Gastrocnemius medialis (tissue), 4 donors: ENCODE data around the gene ADAMTS4. TPM values are rescaled to one million over a fixed set of nuclear protein-coding genes. Genes with fewer than 3 reads are reported as not detected.

Source experiments
- ATAC-seq, 2 donors: fragments of 150-250 bp; one replicate each; pipeline ENCODE4 v1.9.1; 2016
- DNase-seq, 2 donors: peaks; one replicate each; pipeline ENCODE4 v3.0.0-alpha.2; 2019
- H3K27ac ChIP-seq, 4 donors: fragments of 200-600 bp; sonication (generic); 1 replicate in 1 of 4; 2 replicates in 3 of 4; pipeline ENCODE4 v1.5.1; 2016 to 2018; ENCODE audit warnings: mild to moderate bottlenecking in 2 of 4, moderate library complexity in 1 of 4
- H3K27me3 ChIP-seq, 3 donors: fragments of 200-600 bp; sonication (generic) in 2 of 3; 1 replicate in 1 of 3; 2 replicates in 2 of 3; pipeline versions ENCODE4 v1.5.1 to v1.6.0; 2016 to 2019; ENCODE audit warnings: mild to moderate bottlenecking in 1 of 3, moderate library complexity in 1 of 3
- H3K36me3 ChIP-seq, 2 donors: fragments of 200-600 bp; sonication (generic) in 1 of 2; one replicate each; pipeline ENCODE4 v1.5.1; 2017 to 2018
- H3K4me1 ChIP-seq, 2 donors: fragments of 200-600 bp; sonication (generic) in 1 of 2; one replicate each; pipeline ENCODE4 v1.5.1; 2016 to 2017; ENCODE audit warnings: mild to moderate bottlenecking in 2 of 2
- H3K4me3 ChIP-seq, 4 donors: fragments of 200-600 bp; sonication (generic) in 3 of 4; 1 replicate in 1 of 4; 2 replicates in 3 of 4; pipeline ENCODE4 v1.5.1; 2016 to 2019; ENCODE audit warnings: mild to moderate bottlenecking in 2 of 4
- H3K9me3 ChIP-seq, 3 donors: fragments of 200-600 bp; sonication (generic) in 2 of 3; 1 replicate in 1 of 3; 2 replicates in 2 of 3; pipeline ENCODE4 v1.5.1; 2016 to 2019
- CTCF ChIP-seq, 5 experiments: fragments of 450-650 bp in 3 of 5; fragments of 200-600 bp in 2 of 5; sonication (generic) in 2 of 5; IDR thresholded peaks in 4 of 5; conservative IDR thresholded peaks in 1 of 5; 1 replicate in 4 of 5; 2 replicates in 1 of 5; pipeline ENCODE4 v1.5.1; 2016 to 2019; ENCODE audit warnings: antibody characterized with exemption in 5 of 5, mild to moderate bottlenecking in 3 of 5, moderate library complexity in 3 of 5
- POLR2A ChIP-seq, 2 donors: fragments of 450-650 bp; IDR thresholded peaks; one replicate each; pipeline ENCODE4 v1.6.1; 2017; ENCODE audit warnings: antibody characterized with exemption in 2 of 2, mild to moderate bottlenecking in 2 of 2, moderate library complexity in 2 of 2
- in situ Hi-C, 4 donors: fragments of 200-750 bp; cut with MboI; loops; one replicate each; pipeline versions ENCODE4 v1.15.0 to v1.8.0; 2017; ENCODE audit warnings: low sequenced_read_pairs in 4 of 4
- intact Hi-C: fragments of 100-400 bp; cut with DNase I; formaldehyde crosslinking; loops from one replicate; pipeline ENCODE4 v1.15.1; 2023; ENCODE audit warnings: low total_unique reads
- total RNA-seq, 4 donors: library from RNA; depleted of rRNA; stranded (reverse); fragments of >200 nt; gene quantifications; one replicate each; pipeline versions ENCODE4 v1.1.0 to v1.2.3, GENCODE V29; 2016

Gene ADAMTS4
- total RNA-seq, 4 donors from 2014 or later = 1.2 to 12.4 (median 5.2) TPM

DNA sequence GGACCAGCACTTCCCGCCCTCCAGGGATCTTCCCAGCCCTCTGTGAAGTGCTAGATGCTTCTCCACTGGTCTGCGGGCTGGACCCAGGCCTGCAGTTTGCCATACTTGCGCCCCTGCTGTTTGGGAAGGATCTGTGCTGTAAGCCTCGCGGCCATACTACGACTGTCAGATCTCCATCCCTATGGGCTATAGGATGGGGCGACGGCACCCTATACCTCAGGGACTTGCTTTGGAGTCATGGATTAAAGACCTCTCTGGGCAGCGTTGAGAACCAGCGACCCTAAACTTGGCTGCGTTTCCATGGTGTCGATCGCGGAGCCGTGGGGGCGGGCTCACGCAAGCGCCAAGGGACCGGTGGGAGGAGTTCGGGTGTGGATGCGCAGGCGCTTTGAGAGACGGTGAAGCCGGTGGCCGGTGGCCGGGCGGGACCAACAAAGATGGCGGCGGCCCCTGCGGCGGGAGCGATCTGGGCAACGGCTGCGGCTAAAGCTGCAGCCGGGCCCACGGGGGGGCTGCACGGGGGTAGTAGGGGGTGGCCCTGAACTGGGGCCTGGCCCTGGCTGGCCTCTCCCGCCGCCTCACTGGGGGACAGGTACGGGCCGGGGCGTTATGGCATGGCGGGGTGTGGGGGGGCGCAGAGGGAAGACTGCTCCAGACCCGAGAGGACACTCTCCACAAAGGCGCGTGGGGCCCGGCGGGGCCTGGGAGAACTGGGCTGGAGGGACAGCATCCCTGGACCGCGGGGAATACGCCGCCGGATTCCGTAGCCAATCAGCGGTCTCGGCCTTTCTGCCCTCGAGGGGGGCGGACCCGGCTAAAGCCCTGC is 39.6 kb downstream of the ADAMTS4 start, which contains the start of gene USP21:
Gene USP21 (plus strand): TSS at position 414 of the 826 bp plus-strand sequence. CDS start 1,141 bp downstream, outside the sequence.
- in situ Hi-C loops (loop anchor here in 1 of 4 donors (10.0 kb wide), 1 partner anchor 114 kb away; the partner anchor contains the start of gene USF1), intact Hi-C loops (loop anchor here (1.0 to 10.0 kb wide), 3 partner anchors 27 to 814 kb away; partner anchors contain the start of genes COPA, DEDD and NCSTN)
- peaks cover 25 to 31% of the 10 kb centered on the region in 2 donors for H3K4me1 ChIP-seq

DNA sequence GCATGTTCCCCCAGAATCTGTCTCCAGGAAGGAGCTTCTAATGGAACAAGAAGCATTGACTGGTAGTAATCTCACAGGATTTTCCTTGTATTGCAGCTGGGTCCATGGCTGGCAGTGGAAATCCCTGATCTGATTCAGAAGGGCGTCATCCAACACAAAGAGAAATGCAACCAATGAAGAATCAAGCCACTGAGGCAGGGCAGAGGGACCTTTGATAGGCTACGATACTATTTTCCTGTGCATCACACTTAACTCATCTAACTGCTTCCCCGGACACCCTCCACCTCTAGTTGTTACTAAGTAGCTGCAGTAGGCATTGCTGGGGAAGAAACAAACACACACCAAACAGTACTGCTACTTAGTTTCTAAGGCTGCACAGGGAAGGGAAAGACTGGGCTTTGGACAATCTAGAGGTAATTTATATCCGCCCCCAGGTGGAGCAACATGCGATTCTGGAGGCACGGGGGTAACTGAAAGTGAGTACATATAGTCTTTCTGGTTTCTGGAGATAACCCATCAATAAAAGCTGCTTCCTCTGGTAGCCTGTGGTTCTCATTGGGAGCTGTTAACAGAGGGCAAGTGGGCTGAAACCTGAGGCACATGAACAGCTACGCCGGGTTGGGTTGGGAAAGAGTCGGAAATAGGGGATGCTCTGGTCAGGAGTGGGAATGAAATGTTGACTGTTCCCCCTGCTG is 40.4 kb downstream of the ADAMTS4 start:
- intact Hi-C loops (loop anchor here (1.0 to 10.0 kb wide), 3 partner anchors 26 to 814 kb away; partner anchors contain the start of genes COPA, DEDD and NCSTN), in situ Hi-C loops (loop anchor here in 1 of 4 donors (10.0 kb wide), 1 partner anchor 114 kb away; the partner anchor contains the start of gene USF1)
- DNase-seq = no peak

More for the DNA sequence above, 39.6 kb downstream of the ADAMTS4 start, which contains the start of gene USP21:
- ATAC-seq (peak; percentile 96 to 97), DNase-seq (peak; percentile 88 to 89)
- H3K27me3 ChIP-seq = no peaks in the 10 kb centered on the region
- H3K27ac ChIP-seq = peak within 1 kb of the TSS; percentile 90 to 95 (median 92)
- peak in 2 of 5 experiments; percentile 10 to 32 for TF ChIP-seq CTCF (IDR thresholded peaks at IDR 0.05 in 4 of 5, conservative IDR thresholded peaks at IDR 0.05 in 1 of 5)
- peak; percentile 47 to 54 for TF ChIP-seq POLR2A (IDR thresholded peaks at IDR 0.05)
- no peaks in the 10 kb centered on the region for H3K9me3 ChIP-seq
- H3K36me3 ChIP-seq = peaks cover 0 to 46% of the 10 kb centered on the region in 2 donors
- peak within 1 kb of the TSS; percentile 82 to 100 (median 95) for H3K4me3 ChIP-seq

DNA sequence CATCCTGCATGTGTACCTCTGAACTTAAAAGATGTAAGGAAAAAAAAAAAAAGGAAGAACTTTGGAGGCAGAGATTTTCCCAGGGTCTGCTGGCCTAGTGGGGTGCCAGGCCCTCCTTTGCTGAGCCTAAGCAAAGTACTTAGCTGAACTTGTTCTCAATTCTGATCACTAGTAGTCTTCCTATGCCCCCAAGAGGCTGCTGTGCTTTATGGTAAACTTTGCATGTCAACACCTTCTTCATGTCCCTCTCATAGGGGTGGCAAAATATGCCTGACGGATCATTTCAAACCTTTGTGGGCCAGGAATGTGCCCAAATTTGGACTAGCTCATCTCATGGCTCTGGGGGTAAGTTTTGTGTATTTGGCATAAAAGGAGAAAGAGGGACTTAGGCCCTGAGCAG is 41.0 kb downstream of the ADAMTS4 start:
- no peak for TF ChIP-seq POLR2A (IDR thresholded peaks at IDR 0.05)
- no peak for TF ChIP-seq CTCF (IDR thresholded peaks at IDR 0.05 in 4 of 5, conservative IDR thresholded peaks at IDR 0.05 in 1 of 5)
- Histone ChIP-seq H3K4me3 (no peak overlapping the region), H3K27ac (peak overlapping the region in 1 of 4 donors; percentile 95), H3K27me3 (no peaks in the 10 kb centered on the region), H3K4me1 (peaks cover 25 to 38% of the 10 kb centered on the region in 2 donors), H3K9me3 (no peaks in the 10 kb centered on the region), H3K36me3 (peaks cover 0 to 33% of the 10 kb centered on the region in 2 donors)
- intact Hi-C loops = loop anchor here (2.0 to 10.0 kb wide), 2 partner anchors 111 to 813 kb away; partner anchors contain the start of genes COPA and NCSTN
- in situ Hi-C loops = loop anchor here in 1 of 4 donors (10.0 kb wide), 1 partner anchor 113 kb away; the partner anchor contains the start of gene USF1
- ATAC-seq (no peak), DNase-seq (no peak)

More for the DNA sequence above, 40.4 kb downstream of the ADAMTS4 start:
- H3K27ac ChIP-seq = peak overlapping the region; percentile 90 to 95 (median 92)
- no peak for TF ChIP-seq POLR2A (IDR thresholded peaks at IDR 0.05)
- no peak for TF ChIP-seq CTCF (IDR thresholded peaks at IDR 0.05 in 4 of 5, conservative IDR thresholded peaks at IDR 0.05 in 1 of 5)
- H3K9me3 ChIP-seq = no peaks in the 10 kb centered on the region
- H3K4me3 ChIP-seq = peak overlapping the region; percentile 82 to 100 (median 95)
- no peak for ATAC-seq
- no peaks in the 10 kb centered on the region for H3K27me3 ChIP-seq
- H3K36me3 ChIP-seq = peaks cover 0 to 39% of the 10 kb centered on the region in 2 donors
- H3K4me1 ChIP-seq = peaks cover 25 to 33% of the 10 kb centered on the region in 2 donors

DNA sequence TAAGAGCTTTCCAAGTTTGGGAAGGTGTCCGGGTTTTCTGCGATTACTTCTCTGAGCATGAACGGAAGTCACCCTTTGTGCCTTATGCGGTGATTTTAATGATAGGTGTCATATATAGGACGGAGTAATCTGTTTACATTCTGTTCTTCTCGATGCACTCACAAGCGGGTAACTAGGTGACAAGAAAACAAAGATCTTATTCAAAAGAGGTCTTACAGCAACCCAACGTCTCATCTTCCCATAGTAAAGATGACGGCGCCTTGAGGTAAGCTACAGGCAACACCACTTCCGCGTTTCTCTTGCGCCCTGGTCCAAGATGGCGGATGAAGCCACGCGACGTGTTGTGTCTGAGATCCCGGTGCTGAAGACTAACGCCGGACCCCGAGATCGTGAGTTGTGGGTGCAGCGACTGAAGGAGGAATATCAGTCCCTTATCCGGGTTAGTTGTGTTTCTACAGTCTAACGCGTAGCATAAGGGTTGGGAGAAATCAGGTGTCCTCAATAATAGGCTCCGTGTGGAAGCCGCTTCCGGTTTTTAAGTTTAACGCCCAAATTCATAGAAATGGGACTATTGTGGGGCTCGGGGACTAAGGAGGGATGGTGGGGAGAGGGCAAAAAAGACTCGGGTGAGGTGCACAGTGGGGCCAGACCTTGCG is 45.0 kb downstream of the ADAMTS4 start, which contains the start of gene UFC1:
Gene UFC1 (plus strand): TSS at position 297 of the 656 bp plus-strand sequence. CDS start 20 bp downstream, at position 317.
- intact Hi-C loops (loop anchor here (1.0 to 10.0 kb wide), 3 partner anchors 21 to 809 kb away; partner anchors contain the start of genes COPA, NCSTN, NIT1 and PFDN2), in situ Hi-C loops (loop anchor here in 1 of 4 donors (10.0 kb wide), 1 partner anchor 109 kb away; the partner anchor contains the start of gene USF1)
- H3K27me3 ChIP-seq = no peaks in the 10 kb centered on the region
- no peaks in the 10 kb centered on the region for H3K9me3 ChIP-seq
- H3K4me1 ChIP-seq = peaks cover 9 to 18% of the 10 kb centered on the region in 2 donors
- DNase-seq (peak; percentile 68 to 74), ATAC-seq (peak; percentile 97 to 98)
- peak within 1 kb of the TSS; percentile 73 to 96 (median 82) for H3K4me3 ChIP-seq
- no peak for TF ChIP-seq CTCF (IDR thresholded peaks at IDR 0.05 in 4 of 5, conservative IDR thresholded peaks at IDR 0.05 in 1 of 5)
- peak in 1 of 2 donors; percentile 26 for TF ChIP-seq POLR2A (IDR thresholded peaks at IDR 0.05)
- H3K27ac ChIP-seq = peak within 1 kb of the TSS; percentile 88 to 98 (median 92)
- peaks cover 0 to 12% of the 10 kb centered on the region in 2 donors for H3K36me3 ChIP-seq
